ENCODE data around the gene PTN. TPM values are rescaled to one million over a fixed set of nuclear protein-coding genes. Genes with fewer than 3 reads are reported as not detected.

PTN gene
- total RNA-seq, 4 donors from 2014 or later, result 1.4 to 6.9 (median 2.6) TPM

DNA sequence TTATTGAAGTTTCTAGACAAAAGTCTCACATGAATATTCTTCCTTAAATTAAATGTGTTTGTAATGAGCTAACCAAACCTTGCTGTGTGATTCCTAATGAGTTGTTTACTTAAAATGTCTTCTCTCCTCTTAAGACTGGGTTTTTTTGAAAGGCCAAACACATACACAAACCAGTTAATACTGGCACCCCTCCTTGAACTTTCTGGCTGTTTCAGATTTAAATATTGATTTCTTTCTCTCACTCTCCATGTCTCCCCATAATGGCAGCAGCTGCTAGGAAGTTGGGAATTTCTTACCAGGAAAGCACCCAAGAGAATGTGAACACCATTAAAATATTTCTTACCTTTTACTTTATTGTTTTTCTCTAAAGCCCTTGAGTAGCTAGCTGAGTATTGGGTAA is 11.4 kb upstream of the PTN start:
- no peaks in the 10 kb centered on the region for H3K27me3 ChIP-seq
- no peaks in the 10 kb centered on the region for H3K4me1 ChIP-seq
- DNase-seq (ENCODE audit: low spot score in 2 of 2), result no peak
- no peak overlapping the region for H3K4me3 ChIP-seq
- H3K27ac ChIP-seq, result no peak overlapping the region
- H3K9me3 ChIP-seq, result no peaks in the 10 kb centered on the region
- H3K36me3 ChIP-seq, result no peaks in the 10 kb centered on the region
- TF ChIP-seq EP300 (IDR thresholded peaks at IDR 0.05), result no peak
- TF ChIP-seq POLR2AphosphoS5 (IDR thresholded peaks at IDR 0.05), result no peak
- TF ChIP-seq POLR2A (IDR thresholded peaks at IDR 0.05), result no peak
- no peak for TF ChIP-seq CTCF (IDR thresholded peaks at IDR 0.05)

GRCh38 chr7:137354396-137354795 is 10.9 kb upstream of the PTN start:
- Histone ChIP-seq H3K9me3 (no peaks in the 10 kb centered on the region), H3K27me3 (no peaks in the 10 kb centered on the region), H3K4me3 (no peak overlapping the region), H3K4me1 (no peaks in the 10 kb centered on the region), H3K27ac (no peak overlapping the region), H3K36me3 (no peaks in the 10 kb centered on the region)
- DNase-seq (ENCODE audit: low spot score in 2 of 2), result no peak
- 43% methylated on average over 5 of the region's 5 CpGs for WGBS
- TF ChIP-seq POLR2A (IDR thresholded peaks at IDR 0.05) (no peak), POLR2AphosphoS5 (IDR thresholded peaks at IDR 0.05) (no peak), EP300 (IDR thresholded peaks at IDR 0.05) (no peak), CTCF (IDR thresholded peaks at IDR 0.05) (no peak)

- H3K9me3 ChIP-seq, result no peaks in the 10 kb centered on the region
- no peaks in the 10 kb centered on the region for H3K4me1 ChIP-seq
- 62% methylated on average over 2 of the region's 2 CpGs for WGBS
- TF ChIP-seq POLR2A (IDR thresholded peaks at IDR 0.05) (no peak), EP300 (IDR thresholded peaks at IDR 0.05) (no peak), CTCF (IDR thresholded peaks at IDR 0.05) (no peak), POLR2AphosphoS5 (IDR thresholded peaks at IDR 0.05) (no peak)
- H3K27me3 ChIP-seq, result no peaks in the 10 kb centered on the region
- no peaks in the 10 kb centered on the region for H3K36me3 ChIP-seq
- no peak overlapping the region for H3K4me3 ChIP-seq
- DNase-seq (ENCODE audit: low spot score in 2 of 2), result no peak
- no peak overlapping the region for H3K27ac ChIP-seq
These were observed 8.4 kb upstream of the PTN start for GRCh38 chr7:137351941-137352340.

DNA sequence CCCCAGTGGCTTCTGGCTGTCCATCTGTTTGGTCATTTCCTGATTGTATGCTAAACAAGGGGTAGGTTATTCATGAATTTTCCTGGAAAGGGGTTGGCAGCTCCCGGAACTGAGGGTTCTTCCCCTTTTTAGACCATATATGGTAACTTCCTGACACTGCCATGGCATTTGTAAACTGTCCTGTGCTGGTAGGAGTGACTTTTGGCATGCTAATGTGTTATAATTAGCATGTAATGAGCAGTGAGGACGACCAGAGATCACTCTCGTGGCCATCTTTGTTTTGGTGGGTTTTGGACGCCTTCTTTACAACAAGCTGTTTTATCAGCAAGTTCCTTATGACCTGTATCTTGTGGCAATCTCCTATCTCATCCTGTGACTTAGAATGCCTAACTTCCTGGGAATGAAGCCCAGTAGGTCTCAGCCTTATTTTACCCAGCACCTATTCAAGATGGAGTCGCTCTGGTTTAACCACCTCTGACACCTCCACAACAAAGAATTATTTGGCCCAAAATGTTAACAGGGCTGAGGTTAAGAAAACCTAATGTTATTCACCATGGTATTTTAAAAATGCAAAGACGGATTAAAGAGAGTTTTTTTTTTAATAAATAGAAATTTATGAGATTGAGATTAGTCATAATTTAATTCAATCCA is 2.4 kb upstream of the PTN start:
- H3K9me3 ChIP-seq, result no peaks in the 10 kb centered on the region
- 73% methylated on average over 6 of the region's 6 CpGs for WGBS
- peaks cover 13% of the 10 kb centered on the region for H3K4me1 ChIP-seq
- H3K4me3 ChIP-seq, result no peak overlapping the region
- DNase-seq (ENCODE audit: low spot score in 2 of 2), result no peak
- H3K27me3 ChIP-seq, result no peaks in the 10 kb centered on the region
- H3K27ac ChIP-seq, result no peak overlapping the region
- no peak for TF ChIP-seq EP300 (IDR thresholded peaks at IDR 0.05)
- TF ChIP-seq POLR2A (IDR thresholded peaks at IDR 0.05), result no peak
- no peak for TF ChIP-seq POLR2AphosphoS5 (IDR thresholded peaks at IDR 0.05)
- TF ChIP-seq CTCF (IDR thresholded peaks at IDR 0.05), result no peak
- H3K36me3 ChIP-seq, result no peaks in the 10 kb centered on the region

DNA sequence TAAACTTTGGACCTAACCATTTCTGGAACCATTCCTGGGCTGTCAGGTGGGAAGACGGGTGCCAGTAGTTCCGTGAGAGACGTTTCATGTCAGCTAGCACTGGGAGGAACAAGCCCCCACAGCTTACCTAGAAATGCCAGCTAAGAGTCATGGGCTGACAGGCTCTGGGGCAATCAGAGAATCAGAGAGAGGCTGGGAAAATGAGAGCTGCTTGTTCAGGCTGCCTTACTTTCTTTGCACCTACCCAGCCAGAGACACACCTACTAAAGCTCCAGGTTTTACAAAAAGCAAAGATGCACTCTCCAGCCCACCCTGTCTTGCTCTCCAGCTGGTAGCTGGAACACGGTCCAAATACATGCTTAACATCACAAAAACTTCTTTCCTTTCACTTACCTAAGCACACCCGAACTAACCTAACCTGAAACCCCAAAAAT is 688 bp downstream of the PTN start:
- H3K36me3 ChIP-seq, result no peaks in the 10 kb centered on the region
- H3K27ac ChIP-seq, result no peak overlapping the region
- H3K4me1 ChIP-seq, result peaks cover 13% of the 10 kb centered on the region
- peak overlapping the region; percentile 35 for H3K4me3 ChIP-seq
- no peak for DNase-seq (ENCODE audit: low spot score in 2 of 2)
- TF ChIP-seq POLR2A (IDR thresholded peaks at IDR 0.05) (no peak), EP300 (IDR thresholded peaks at IDR 0.05) (no peak), POLR2AphosphoS5 (IDR thresholded peaks at IDR 0.05) (no peak), CTCF (IDR thresholded peaks at IDR 0.05) (no peak)
- no peaks in the 10 kb centered on the region for H3K9me3 ChIP-seq
- no peaks in the 10 kb centered on the region for H3K27me3 ChIP-seq
- WGBS, result 18% methylated on average over 5 of the region's 5 CpGs
